HG02623 (cell line): ENCODE results near the gene ASB18.
"Not testable (repeated sequence)": the region's sequence is repeated elsewhere in the genome, so short reads cannot be mapped to it uniquely, and the experiment has no call there.

Source experiments
- ATAC-seq: cut with Tn5 transposase; IDR thresholded peaks from one replicate; pipeline ENCODE4 v1.9.1; 2021; ENCODE audit warnings: moderate library complexity; ENCODE audit not compliant: unreplicated experiment

ASB18 gene

DNA sequence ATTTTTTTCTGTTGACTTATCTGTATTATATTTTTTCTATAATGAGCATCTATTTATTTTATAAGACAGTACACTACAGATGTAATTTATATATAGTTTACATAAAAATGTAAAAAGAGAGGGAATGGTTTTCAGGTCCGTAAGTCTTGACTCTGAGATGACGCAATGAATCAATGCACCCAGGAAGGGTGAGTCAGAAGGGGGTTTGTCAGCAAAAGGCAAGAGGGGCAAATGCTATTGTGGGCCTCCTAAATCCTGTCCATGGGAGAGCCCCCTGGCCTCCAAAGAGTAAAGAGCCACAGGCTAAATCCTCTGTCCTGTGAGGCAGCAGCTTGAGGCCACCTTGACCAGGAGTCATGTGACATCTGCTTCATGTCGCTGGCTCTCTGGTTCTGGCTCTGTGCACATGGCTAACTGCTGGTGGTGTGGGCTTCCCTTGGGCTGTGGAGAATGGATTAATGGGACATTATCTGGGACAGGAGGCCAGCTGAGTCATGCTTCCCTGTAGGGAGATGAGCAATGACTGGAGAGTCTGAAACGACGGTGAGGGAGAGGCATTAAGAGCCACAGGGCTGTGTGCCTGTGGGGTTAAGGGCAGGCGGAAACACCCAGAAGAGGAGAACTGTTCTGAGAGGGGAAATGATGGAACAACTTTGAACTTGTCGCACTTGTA is 22.8 kb upstream of the ASB18 start:
- no peak for ATAC-seq

DNA sequence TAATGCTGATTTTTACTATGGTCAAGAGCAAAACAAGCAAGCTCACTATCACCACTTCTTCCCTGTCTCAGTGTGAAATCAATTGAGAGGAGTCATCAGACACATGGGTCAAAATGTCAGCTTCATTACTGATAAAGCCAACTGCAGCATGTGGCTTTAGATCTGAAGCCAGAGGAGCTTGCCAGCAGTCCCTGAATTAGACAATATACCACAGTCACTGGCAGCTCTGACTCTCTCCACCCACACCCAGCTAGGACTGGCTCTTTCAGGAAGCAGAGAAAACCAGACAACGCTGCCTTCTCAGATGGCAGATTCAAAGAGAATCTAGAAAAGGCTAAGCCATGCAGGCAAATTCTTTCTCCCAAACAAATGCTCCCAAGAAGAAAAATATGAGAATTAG is 20.0 kb upstream of the ASB18 start:
- ATAC-seq, result no peak

DNA sequence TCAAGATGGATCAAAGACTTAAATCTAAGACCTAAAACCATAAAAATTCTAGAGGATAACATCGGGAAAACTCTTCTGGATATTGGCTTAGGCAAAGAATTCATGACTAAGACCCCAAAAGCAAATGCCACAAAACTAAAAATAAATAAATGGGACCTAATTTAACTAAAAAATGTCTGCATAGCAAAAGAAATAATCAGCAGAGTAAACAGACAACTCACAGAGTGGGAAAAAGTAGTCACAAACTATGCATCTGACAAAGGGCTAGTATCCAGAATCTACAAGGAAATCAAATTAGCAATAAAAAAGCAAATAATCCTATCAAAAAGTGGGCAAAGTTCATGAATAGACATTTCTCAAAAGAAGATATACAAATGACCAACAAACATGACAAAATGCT is 18.2 kb upstream of the ASB18 start:
- ATAC-seq, result no peak

DNA sequence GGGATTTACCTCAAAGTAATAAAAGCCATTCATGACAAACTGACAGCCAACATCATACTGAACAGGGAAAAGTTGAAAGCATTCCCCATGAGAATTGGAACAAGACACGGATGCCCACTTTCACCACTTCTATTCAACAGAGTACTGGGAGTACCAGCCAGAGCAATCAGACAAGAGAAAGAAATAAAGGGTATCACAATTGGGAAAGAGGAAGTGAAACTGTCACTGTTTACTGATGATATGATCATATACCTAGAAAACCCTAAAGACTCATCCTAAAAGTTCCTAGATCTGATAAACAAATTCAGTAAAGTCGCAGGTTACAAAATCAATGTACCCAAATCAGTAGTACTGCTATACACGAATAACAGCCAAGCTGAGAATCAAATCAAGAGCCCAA is 17.2 kb upstream of the ASB18 start:
- ATAC-seq, result no peak

DNA sequence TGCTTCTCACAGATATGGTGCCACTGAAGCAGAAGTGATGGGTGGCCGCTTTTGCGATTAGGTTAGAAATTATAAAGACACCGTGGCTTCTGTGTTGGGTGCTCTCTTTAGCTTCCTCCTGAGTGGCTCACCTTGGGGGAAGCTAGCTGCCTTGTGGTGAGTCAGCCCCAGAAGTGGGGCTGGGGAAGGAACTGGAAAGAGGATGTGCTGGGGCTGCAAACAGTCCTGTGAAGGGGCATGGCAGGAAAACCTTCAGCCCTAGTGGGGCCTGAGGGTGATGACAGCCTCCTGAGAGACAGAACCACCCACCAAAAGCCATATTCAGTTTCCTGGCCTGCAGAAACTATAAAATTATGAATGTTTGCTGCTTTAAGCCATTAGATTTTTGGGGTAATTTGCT is 8.9 kb upstream of the ASB18 start:
- no peak for ATAC-seq

DNA sequence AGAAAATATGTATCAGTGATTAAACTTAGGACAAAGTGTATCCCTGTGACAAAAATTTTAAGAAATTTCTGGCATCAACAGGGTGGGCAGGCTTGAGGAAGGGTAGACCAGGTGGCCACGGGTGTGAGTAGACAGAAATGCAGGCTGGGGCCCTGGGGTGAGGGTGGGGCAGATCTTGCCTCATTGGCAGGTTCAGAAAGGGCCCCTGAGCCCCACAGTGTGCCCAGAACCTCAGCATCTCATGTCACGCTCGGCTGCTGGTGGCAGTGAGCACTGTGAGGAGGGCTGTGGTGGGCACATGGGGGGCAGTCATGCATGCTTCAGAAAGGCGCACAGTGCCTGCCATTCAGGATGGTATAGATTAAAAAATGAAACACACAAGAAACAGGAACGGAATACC is 7.6 kb upstream of the ASB18 start:
- no peak for ATAC-seq

DNA sequence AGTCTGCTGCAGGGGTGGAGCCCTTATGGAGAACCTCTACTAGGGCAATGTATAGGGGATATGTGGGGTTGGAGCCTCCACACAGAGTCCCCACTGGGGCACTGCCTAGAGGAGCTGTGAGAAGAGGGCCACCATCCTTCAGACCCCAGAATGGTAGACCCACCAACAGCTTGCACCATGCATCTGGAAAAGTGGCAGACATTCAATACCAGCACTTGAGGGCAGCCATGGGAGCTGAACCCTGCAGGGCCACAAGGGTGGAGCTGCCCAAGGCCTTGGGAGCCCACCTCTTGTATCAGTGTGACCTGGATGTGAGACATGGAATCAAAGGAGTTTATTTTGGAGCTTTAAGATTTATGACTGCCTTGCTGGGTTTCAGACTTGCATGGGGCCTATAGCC is 5.7 kb upstream of the ASB18 start:
- ATAC-seq, result not testable (repeated sequence)

DNA sequence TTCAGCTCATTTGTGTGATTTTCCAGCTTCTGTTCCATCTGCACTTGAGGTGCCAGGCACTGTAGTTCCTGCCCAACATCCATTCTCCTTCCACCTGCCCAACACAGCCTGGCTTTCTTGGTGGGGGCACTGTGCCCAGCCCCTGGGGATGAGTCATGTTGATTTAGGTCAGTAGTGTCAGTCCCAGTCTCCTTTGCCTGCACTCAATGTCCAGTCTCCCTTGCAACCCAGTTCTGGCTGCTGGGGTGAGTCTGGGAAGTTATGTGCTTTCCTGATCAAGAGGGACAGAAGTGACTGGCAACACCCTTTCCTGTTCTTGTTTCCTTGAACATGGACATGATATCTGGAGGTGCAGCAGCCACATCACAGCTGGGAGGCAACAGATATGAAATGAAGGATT is 1.5 kb upstream of the ASB18 start:
- ATAC-seq, result no peak

DNA sequence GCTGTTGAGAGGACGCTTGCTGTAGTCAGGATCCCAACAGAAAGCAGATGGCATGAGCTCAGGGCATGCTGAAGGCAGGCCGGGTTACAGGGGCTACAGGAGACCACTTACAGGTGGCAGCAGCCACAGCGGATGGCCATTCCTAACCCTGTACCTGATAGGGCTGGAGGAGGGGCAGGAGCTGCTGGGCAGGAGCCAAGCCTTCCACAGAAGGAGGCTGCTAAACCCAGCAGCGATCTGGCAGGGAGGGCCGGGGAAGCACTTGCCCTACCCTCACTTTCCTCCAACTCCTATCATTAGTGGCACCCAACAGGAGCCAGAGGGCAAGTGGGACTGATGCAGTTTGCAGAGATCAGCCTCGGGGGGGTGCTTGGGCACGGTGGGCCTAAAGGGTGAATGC is 2.0 kb downstream of the ASB18 start:
- ATAC-seq, result no peak

DNA sequence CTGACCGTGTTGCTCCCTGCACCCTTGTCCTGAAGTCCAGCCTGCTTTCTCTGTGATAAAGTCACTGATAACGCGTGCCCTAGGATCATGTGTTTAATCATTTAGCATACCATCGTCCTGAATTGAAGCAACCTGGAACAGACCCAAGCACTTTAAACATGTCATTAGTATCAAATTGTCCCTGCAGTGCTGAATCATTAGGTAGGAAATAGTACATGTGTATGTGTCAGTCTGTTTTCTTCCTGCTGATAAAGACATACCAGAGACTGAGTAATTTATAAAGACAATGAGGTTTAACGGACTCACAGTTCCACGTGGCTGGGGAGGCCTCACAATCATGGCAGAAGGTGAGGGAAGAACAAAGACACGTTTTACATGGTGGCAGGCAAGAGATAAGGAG is 2.8 kb downstream of the ASB18 start:
- ATAC-seq, result no peak

DNA sequence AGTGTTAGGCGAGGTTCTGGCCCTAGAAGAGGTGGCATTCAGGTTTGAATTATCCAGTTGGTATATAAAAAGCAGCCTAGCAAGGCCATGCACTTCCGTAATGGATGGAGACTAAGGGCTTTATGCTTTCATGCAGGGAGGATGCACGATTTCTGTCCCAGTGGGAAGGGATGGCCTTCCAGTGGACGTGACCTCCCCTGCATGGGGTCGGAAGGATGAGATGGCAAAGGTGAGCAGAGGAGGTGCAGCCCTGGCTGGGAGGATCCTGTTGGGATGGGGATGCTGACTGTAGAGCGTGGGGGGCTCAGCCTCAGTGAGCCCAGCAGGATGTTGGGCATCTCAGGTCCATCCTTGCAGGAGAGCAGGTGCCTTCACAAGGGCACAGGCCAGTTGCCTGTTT is 4.8 kb downstream of the ASB18 start:
- ATAC-seq, result no peak

DNA sequence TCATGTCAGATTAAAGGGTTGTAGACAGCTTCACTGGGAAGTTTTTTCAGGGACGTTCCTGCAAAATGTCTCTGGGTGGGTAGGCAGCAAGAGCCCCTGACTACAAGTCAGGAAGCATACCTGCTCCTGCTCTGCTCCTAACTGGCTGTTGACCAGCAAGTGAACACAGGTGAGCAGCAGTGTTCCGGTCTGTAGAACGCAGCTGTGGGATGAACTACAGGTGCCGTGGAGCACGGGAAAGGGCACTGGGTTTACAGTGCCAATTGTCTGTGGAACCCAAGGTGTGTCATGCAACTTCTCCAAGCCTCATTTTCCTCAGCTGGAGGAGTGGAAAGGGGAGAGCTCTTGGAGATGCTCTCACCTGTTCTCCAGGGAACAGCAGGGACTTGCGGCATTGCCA is 6.6 kb downstream of the ASB18 start:
- ATAC-seq, result no peak

DNA sequence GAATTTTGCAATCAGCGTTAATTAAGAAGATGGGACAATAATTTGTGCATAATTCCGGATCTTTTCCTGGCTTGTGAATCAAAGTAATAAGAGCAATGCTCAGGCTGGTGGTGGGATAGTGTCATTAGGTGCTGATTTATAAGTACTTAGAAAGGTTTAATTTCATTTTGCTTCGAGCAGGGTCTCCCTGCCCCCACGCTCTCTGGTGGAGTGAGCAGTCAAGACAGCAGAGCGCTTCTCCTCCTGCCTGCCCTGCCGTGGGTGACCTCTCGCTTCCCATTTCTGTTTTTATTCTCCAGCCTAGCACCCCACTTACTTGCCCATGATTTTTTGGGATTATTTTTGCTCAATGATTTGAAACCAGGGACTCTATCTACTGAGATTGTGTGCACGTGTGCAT is 7.1 kb downstream of the ASB18 start:
- ATAC-seq, result no peak

DNA sequence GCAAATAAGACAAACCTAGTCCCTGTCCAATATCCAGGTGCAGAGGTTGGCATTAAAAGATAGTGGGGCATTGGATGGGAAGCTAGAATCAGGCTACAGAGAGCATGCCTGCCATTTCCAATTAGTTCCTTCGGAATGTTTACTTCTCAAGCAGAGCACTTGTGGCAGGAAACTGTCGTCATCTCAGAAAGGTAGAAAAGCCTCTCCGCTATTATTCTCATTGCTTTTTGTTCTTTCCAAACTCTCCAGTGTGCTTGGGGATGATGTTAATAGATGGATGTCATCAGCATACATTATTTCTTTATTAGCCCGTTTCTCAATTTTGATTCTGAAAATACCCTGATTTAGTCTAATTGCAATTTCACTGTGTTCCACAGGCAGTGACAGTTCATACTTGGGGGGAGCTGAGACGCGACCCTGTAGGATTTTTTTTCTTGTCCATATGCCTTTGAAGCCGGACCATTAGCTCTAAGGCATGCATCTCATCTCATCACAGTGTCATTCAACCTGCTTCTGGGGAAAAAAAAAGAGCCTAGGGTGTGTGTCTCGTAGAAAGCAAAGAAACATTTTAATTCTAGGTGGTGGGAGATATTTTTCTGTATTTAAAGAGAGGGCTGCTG is 7.7 kb downstream of the ASB18 start:
- no peak for ATAC-seq

DNA sequence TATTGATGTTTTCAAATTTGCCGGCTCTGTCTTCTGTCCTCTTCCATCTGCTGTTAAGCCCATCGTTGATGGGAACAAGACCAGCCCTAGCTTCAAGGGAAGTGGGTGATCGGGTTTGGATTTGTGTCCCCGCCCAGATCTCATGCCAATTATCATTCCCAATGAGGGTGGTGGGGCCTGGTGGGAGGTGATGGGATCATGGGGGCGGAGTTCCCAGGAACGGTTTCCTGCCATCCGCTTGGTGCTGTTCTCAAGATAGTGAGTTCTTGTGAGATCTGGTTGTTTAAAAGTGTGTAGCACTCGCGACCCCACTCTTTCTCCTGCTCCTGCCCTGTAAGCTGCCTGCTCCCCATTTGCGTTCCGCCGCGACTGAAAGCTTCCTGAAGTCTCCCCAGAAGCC is 9.5 kb downstream of the ASB18 start:
- no peak for ATAC-seq

DNA sequence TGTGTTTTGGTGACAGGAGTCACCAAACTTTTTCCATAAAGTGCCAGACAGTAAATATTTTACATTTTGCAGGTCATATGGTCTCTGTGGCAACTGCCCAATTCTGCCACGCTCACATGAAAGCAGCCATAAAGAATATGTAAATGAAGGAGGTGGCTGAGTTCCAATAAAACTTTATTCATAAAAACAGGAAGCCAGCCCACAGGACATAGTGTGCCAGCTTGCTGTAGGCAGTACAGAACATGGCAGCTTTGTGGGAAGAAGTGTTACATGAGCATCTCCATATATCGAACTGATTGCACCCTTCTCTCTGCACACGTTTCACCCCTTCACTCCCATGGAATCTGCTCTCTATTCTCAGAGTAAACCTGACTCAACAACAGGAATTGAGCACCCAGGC is 10.2 kb downstream of the ASB18 start:
- no peak for ATAC-seq

DNA sequence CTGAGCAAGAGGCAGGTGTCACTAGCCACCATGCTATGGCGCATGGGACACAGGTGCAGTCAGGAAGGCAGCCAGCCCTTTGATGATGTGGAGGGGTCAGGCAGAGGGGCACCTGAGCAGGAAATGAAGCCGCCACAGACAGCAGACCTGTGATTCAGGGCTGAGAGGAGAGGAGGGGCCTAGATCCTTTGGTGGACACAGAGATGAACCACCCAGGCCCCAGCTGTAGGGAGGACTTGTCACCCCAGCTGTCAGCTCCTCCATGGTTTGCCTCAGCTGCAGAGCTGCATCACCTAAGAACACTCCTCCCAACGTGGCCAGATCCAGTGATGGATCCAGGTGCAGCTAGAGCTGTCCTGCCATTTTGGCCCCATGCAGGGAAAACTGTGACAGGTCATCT is 11.6 kb downstream of the ASB18 start:
- no peak for ATAC-seq

DNA sequence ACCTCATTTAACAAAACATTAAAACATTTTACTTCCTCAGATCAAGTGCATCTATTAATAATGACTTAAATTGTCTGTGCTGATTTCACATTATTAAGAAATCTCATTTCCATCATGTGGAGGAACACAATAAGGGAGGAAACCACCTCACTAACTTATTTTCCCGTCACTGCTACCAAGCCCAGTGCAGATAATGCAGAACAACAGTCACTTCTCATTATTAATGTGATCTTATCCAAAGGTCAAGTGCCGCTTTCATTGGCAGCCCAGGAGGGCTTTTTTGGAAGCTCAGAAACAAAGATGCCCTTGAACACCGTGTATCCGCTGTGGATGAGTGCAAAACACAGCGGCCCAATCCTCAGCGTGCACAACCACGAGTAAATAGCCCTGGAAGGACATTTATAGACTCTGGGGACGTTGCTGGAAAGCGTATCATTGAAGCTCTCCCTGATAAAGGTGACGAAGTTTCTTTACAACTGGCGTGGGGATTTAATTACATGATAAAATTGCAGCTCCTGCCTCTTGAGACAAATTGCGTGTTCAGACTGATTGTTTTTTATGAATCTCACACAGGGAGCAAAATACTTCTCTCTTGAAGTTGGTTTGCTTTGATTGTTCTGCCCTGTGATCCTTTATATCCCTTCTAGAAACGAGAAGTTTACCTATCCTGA is 13.2 kb downstream of the ASB18 start:
- no peak for ATAC-seq

DNA sequence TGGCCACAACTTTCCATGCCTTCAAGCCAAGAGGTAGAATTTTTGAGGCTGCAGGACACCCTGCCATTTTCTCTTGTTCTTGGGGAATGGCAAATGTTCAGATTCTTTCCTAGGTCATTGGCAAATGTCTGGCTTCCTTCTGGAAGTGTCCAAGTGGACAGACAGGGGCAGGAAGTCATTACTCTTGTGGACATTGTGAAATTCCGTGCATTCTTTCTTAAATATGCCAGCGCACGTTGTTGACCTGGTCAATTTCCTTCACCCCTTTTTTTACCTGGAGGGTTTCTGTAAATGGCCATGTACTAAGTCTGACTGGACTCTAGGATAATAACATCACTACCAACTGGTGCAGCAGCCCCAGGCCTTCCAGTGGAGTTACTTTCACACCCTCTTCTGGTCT is 13.9 kb downstream of the ASB18 start:
- ATAC-seq, result no peak

DNA sequence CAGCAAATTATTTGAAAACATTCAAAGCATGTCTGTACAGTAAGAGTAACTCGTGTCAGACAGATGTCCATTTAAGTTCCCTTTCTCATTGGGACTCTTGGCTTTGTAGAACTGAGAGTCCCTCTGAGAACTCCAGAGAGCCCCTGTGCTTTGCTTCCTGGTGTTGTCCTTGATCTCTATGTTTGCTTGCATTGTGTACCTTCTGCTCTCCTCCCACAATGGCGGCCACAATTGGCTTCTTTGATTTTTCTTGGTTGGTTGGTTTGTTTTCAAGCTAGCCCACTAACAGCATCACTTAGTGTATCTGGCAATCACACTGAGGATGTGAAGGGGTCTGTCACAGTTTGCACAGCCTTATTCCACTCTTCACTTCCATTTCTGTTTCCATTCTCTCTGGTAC is 15.1 kb downstream of the ASB18 start:
- ATAC-seq, result no peak

DNA sequence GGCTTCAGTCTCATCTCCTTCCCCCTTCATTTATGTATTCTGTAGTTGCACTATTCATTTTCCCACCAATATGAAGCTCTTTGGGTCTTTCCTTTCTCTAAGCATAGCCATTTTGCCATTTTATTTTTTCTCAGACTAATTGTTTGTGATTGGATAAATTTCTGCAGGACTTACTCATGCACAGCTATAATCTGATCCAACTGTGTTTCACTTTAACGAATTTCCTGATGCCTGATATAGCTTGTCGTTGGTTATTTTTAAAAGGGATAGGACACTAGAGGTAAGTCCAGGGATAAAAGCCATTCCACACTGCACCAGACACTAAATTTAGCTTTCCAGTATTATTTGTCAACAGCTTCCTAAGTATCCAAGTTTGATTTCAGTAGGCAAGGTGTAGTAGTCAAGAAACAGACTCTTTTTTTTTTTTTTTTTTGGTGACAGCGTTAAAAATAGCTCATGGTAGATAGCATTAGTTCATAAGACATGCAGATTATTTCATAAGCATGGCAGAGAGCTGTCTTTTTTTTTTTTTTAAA is 17.4 kb downstream of the ASB18 start:
- no peak for ATAC-seq

DNA sequence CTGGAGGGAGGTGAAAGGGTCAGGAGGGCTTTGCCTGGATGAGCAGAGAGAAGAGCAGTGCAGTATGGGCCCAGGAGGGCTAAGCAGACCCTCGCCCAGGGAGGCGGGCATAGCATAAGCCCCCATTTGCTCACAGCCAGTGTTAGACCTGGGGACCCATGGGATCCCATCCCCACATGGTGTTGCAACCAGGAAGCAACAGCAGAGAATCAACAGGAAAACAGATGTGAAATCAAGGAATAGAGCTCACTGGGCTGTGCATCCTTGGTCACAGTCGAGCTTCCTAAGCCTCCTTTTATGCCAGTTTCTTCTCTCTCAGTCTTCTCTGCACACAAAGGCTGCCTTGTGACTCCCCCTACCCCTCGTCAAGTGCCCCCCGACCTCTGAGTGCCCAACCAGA is 19.9 kb downstream of the ASB18 start:
- no peak for ATAC-seq
